ENCODE measurements around the gene MORN1.

DNA sequence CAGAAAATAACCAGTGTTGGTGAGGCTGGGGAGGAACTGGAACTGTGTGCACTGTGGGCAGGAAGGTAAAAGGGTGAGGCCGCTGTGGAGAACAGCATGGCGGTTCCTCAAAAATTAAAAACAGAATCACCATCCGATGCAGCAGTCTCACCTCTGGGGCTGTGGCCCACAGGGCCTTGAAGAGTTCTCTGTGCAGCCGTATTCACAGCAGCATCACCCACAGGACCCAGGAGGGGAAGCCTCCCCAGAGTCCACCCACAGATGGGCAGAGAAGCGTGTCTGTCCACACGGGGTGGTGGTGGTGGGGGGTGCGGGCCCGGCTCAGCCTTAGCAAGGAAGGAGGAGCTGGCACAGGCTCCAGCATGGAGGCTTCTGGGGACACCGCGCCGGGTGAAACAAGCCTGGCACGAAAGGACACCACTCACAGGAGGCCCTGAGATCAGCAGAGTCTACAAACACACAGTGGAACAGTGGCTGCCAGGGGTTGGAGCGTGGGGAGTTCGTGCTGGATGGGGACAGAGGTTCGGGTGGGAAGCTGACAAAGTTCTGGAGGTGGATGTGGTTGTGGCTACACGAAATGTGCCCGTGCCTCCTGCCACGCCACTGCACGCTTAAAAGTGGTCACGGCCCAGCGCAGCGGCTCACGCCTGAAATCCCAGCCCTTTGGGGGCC is 11.5 kb downstream of the MORN1 start:
- TF ChIP-seq, protein P1, sequence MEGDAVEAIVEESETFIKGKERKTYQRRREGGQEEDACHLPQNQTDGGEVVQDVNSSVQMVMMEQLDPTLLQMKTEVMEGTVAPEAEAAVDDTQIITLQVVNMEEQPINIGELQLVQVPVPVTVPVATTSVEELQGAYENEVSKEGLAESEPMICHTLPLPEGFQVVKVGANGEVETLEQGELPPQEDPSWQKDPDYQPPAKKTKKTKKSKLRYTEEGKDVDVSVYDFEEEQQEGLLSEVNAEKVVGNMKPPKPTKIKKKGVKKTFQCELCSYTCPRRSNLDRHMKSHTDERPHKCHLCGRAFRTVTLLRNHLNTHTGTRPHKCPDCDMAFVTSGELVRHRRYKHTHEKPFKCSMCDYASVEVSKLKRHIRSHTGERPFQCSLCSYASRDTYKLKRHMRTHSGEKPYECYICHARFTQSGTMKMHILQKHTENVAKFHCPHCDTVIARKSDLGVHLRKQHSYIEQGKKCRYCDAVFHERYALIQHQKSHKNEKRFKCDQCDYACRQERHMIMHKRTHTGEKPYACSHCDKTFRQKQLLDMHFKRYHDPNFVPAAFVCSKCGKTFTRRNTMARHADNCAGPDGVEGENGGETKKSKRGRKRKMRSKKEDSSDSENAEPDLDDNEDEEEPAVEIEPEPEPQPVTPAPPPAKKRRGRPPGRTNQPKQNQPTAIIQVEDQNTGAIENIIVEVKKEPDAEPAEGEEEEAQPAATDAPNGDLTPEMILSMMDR (conservative IDR thresholded peaks at IDR 0.05) = no peak
- no peak for TF ChIP-seq EZH2 (IDR thresholded peaks at IDR 0.05; ENCODE audit: low read depth)
